GM18909 (cell line): ENCODE results near the gene SPPL3.

Source experiments
- ATAC-seq: cut with Tn5 transposase; IDR thresholded peaks from one replicate; pipeline ENCODE4 v1.9.1; 2021; ENCODE audit warnings: mild to moderate bottlenecking; ENCODE audit not compliant: unreplicated experiment, poor library complexity

The SPPL3 gene

DNA sequence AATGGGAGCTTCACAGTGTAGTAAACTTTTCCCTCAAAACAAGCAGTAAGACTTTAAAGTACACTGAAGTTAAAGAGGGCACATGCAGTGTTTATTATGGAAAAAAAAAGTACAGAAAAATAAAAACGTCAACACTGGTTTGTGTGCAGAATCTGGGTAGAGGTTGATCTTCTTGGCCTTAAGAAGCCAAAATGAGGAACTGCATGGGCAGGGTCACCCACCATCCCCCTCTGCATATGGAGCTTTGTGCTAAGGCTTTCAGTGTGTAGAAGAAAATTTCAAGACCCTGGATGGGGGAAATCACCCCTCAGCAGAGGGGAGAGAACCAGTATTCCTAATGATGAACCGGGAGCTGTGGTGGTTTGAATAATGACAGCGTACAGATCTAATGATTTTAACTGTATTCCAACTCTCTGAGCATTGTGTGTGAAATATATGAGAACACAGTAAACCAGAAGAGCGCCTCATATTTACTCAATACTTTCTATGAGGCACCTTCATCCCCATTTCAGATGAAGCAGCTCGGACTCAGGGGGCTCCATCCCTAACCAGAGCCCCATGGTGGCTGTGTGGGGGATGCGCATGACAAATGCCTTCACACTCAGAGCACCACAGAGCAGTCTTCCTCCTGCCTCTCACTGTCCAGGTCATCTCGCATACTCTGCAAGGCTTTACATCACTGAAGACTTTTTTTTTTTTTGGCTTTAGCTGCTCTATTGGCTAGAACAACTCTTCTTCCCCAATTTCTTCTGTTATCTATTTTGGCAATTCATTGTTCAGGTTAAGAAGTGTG is 145.2 kb downstream of the SPPL3 start:
- no peak for ATAC-seq

- ATAC-seq: no peak
Measured at GRCh38 chr12:120757949-120758348, 146.2 kb downstream of the SPPL3 start.

DNA sequence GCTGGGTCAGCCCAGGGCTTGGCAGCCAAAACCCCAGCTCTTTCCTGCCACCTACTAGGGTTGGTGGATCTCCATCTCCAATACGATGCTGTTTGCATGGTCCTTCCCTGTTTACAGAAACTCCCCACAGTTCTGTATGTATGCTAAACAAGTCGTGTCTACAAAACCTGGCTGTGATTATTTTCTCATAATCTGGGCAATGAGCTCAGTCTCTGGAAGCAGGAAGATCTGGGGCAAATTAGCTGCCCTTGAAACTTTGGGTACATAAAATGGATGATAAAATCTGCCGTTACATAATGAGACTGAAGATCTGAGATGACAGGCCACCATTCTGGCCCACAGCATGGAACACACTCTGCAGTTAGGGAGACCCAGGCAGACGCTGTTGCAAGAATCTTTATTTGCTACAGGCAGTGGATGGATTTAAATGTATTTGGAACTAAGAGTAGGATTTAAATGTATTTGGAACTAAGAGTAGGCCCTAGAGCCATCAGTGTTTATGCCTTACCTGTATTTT is 146.9 kb downstream of the SPPL3 start:
- no peak for ATAC-seq

- no peak for ATAC-seq
Measured at GRCh38 chr12:120755269-120755668, 148.9 kb downstream of the SPPL3 start.

GRCh38 chr12:120754792-120755191 is 149.4 kb downstream of the SPPL3 start:
- ATAC-seq: no peak

DNA sequence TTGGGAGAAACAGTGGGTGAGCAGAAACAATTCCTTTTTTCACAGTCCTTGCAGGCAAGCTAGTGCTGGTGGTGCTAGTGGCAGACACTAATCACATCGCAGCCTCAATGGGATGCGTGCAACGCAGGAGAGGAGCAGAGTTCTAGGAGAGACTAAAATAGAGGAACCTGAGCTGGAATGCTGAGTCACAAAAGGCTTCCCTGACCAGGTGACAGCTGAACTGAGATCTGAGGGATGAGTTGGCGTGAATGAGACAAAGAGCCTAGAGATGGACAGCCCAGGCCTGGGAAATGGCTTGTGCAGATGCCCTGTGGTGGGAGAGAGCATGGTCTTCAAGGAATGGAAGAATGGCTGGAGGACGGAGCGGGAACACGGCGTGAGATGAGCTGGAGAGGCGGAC is 152.8 kb downstream of the SPPL3 start:
- ATAC-seq: no peak

DNA sequence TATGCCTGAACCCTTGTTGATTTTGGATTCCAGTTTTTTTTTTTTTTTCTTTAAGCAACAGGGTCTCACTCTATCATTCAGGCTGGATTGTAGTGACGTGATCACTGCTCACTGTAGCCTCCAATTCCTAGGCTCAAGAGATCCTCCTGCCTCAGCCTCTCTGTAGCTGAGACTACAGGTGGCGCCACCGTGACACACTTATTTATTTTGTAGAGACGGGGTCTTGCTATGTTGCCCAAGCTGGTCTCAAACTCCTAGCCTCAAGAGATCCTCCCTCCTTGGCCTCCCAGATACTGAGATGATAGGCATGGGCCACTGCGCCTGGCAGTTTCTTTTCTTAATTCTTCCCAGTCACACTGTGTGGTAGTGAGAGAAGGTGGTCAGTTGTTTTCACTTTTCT is 153.4 kb downstream of the SPPL3 start:
- no peak for ATAC-seq

DNA sequence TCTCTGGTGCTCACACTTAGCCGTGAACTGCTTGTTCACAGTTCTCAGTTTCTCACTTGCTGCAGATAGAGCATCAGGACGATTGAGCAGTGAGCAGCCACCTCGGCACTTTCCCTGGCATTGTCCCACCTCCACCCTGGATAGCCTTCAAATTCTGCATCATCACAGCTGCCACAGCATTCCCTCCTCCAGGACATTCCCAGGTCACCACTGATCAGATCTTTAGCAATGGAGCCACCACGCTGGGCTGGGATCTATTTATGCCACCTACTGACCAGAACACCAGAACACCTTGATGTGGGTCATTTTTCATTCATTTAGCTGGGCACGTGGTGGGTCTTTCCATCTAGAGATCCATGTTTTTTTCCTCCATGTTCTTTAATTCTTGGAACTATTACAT is 154.9 kb downstream of the SPPL3 start:
- no peak for ATAC-seq

DNA sequence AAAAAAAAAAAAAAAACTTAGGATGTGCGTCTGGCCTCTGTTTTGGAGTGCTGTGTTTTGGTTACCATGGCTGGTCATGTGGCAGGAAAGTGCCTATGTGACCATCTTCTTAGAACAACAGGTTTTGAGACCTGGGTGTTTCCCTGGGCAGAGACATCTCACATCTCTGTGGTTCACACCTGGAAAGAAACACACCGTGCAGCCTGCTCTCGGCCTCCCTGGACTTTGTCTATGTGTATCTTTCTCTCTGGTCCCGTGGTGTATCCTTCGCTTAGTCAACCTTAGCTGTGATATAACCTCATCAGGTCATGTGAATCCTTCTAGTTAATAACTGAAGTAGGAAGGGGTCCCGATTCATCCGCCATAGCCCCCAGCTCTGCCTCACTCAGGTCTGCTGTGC is 155.9 kb downstream of the SPPL3 start:
- ATAC-seq: no peak

DNA sequence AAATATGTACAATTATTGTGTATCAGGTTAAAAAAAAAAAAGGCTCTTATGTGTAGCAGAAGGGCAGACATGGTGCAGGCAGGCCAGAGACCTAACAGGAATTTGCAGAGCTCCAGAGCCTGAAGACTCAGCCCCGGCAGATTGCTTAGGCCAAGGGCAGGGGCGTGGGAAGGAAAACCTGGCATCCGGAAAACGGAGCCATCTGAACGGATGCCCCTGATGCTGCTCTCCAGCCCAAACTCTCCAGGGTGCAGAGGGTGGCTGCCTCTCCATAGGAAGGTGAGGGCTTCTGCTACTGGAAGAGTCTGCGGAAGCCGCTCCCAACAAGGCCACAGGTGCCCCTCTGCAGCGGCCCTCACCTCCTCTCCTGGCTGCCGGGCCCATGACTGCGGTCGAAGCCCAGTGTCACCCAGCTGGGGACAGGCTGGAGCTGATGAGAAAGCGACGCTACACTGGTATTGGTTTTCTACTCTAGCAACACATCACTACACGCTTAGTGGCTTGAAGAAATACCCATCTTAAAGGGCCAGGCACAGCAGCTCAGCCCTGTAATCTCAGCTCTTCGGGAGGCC is 159.2 kb downstream of the SPPL3 start:
- ATAC-seq: no peak

DNA sequence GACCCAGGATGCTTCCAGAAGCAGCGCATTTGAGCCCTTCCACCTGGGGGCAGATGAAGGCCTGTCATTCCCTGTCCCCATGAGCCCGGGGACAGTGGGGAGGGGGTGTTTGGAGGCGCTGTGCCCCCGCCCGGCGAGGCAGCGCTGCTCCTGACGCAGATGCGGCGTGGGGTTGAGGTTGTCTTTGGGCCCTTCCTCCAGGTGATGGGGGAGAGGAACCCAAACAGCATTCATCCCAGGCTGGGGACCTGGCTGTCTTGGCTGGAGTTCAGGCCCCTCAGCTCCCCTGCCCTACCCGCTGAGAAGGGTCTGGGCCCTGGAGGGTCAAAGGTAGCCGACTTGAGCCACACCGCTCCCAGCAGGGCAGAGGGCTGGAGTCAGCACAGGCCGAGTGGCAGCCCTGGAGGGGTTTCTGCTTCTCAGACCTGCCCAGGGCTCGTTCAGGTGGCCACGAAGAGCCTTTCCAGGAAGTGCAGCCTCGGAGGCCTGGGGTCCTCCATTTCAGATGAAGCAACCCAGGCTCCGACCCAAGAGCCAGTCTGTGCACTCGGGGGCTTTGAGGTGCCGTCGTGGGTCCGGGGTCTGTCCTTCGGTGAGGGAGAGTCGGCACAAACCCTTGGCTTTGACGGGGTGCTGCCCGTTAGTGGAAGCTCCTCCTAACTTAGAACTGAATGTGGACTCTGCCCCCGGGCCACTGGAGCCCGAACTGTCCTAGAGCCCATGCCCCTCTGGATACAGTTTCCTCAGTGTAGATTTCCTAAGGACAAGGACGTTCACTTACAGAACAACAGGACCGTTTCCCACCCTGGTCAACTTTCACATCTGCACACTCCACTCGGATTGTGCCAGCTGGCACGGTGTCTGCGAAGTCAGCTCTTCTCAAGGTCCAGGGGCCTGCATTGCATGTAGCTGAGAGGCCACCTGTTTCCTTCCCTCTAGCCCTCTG is 162.4 kb downstream of the SPPL3 start:
- ATAC-seq: no peak

DNA sequence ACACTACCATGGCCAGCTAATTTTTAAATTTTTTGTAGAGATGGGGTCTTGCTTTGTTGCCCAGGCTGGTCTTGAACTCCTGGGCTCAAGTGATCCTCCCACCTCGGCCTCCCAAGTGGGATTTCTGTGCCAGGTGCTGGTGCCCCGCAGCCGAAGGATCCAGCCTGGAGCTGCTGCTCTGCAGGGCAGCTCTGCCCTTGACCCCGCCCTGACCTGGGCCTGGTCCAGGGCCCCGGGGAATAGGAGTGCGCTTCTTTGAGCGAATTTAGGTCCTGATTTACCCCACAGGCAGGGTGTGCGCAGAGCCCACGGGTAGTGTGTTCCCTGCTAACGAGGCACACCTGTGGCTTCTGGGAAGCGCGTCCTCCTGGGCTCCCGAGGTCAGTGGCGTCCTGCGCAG is 163.3 kb downstream of the SPPL3 start:
- ATAC-seq: no peak

DNA sequence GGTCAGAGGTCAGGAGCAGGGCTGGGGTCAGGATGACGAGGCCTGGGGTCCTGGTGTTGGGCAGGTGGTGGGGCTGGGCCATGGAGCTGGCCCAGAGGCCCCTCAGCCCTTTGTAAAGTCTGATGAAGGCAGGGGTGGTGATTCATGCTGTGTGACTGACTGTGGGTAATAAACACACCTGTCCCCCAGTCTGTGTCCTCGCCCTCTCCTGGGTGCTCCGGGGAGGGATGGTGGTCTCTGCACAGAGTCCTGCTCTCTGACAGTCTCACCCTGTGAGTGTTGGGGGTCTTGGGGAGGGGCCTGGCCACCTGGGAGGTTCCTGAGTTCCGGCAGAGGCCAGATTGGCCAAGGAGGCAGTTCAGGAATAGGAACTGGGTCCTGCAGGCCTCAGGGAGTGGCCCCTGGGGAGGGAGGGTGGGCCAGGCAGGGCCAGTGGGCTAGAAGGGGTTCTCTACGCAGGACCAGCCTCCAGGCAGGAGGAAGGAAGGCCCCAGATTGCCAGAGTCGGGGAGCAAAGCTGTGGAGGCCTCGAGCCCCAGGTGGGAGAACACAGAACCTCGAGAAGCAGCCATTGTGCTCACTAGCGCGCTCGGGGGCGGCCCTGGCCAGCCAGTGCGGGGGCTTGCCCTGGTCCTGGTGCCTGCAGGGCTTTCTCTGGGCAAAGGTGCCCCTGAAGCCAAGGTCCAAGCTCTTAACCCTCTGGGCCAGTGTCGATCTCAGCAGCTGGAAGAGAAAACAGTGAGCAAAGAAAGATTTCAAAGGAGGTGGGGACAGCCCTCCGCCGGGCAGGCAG is 164.1 kb downstream of the SPPL3 start:
- no peak for ATAC-seq

DNA sequence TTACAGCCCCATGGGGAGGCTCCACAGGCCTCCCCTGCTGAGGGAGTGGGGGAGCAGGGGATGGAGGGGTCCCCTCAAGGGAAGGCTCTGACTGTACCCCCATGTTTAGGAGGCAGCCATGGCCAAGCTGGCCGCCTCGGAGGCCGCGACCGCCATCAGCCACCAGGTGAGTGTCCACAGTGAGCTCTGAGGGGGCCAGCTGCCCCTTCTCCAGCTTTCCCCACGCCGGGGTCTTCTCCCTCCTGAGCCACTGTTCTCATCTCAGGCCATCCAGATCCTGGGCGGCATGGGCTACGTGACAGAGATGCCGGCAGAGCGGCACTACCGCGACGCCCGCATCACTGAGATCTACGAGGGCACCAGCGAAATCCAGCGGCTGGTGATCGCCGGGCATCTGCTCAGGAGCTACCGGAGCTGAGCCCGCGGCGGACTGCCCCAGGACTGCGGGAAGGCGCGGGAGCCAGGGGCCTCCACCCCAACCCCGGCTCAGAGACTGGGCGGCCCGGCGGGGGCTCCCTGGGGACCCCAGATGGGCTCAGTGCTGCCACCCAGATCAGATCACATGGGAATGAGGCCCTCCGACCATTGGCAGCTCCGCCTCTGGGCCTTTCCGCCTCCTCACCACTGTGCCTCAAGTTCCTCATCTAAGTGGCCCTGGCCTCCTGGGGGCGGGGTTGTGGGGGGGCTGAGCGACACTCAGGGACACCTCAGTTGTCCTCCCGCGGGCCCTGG is 165.0 kb downstream of the SPPL3 start:
- no peak for ATAC-seq

DNA sequence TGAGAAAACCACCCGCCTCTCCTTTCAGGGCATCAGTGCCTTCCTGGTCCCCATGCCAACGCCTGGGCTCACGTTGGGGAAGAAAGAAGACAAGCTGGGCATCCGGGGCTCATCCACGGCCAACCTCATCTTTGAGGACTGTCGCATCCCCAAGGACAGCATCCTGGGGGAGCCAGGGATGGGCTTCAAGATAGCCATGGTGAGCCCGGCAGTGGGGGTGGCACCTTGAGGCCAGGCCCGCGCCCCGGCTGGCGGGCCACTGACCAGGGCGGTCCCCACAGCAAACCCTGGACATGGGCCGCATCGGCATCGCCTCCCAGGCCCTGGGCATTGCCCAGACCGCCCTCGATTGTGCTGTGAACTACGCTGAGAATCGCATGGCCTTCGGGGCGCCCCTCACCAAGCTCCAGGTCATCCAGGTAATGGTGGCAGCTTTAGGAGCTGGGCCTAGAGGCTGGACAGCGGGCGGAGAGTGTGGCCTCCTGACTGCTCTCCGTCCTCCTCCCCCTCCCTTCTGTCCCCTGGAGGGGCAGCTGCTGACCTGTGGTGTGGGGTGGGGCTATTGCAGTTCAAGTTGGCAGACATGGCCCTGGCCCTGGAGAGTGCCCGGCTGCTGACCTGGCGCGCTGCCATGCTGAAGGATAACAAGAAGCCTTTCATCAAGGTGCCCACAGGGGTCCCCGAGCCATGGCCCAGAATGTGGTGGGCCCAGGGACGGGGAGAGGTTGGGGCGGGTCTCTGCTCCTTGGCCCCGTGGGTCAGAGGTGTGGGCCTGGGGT is 165.7 kb downstream of the SPPL3 start:
- ATAC-seq: no peak

- ATAC-seq: no peak
Measured at GRCh38 chr12:120737557-120738251, 166.5 kb downstream of the SPPL3 start.

GRCh38 chr12:120736404-120737331 is 167.5 kb downstream of the SPPL3 start:
- ATAC-seq: no peak
